Panc1 (cell line): Measurements from ENCODE around the gene RASSF5. TPM values are rescaled to one million over a fixed set of nuclear protein-coding genes. Genes with fewer than 3 reads are reported as not detected.

Experiments
- ATAC-seq: fragments of 200-7000 bp; cut with Tn5 transposase; 2 replicates; pipeline ENCODE4 v1.9.1; 2020; ENCODE audit warnings: mild to moderate bottlenecking, moderate library complexity
- BruUV-seq: library from RNA; stranded (reverse); fragments of 400-500 nt; replicated peaks from 2 replicates; lab custom pipeline; 2021; lab: Mats Ljungman, UMichigan
- CTCF ChIA-PET: fragments of 300-600 bp; sonication (Branson Sonifier 250); formaldehyde crosslinking; loops from one replicate; lab custom pipeline; 2022; ENCODE audit warnings: antibody characterized with exemption; lab: Charles Lee
- POLR2A ChIA-PET: fragments of 300-600 bp; sonication (Branson Sonifier 250); formaldehyde crosslinking; loops from one replicate; lab custom pipeline; 2022; ENCODE audit warnings: antibody characterized with exemption; lab: Charles Lee
- DNase-seq: peaks from one replicate; pipeline ENCODE4 v3.0.0-alpha.2; 2010; ENCODE audit warnings: low read depth, low spot score
- H3K27ac ChIP-seq: 2 replicates; pipeline ENCODE4 v1.5.1; 2011; ENCODE audit warnings: mild to moderate bottlenecking, low read length, inconsistent platforms
- H3K27me3 ChIP-seq: fragments of 200-500 bp; sonication (Bioruptor generic); 2 replicates; pipeline ENCODE4 v1.6.0; 2014; ENCODE audit warnings: low read length, inconsistent platforms; ENCODE audit not compliant: control insufficient read depth, insufficient read depth
- H3K36me3 ChIP-seq: fragments of 200-500 bp; sonication (Bioruptor generic); 2 replicates; pipeline ENCODE4 v1.5.1; 2014; ENCODE audit warnings: inconsistent platforms, mild to moderate bottlenecking, low read length, moderate library complexity; ENCODE audit not compliant: control insufficient read depth, insufficient read depth
- H3K4me1 ChIP-seq: 2 replicates; pipeline ENCODE4 v1.5.1; 2011; ENCODE audit warnings: inconsistent platforms, mild to moderate bottlenecking, low read length, moderate library complexity; ENCODE audit not compliant: control insufficient read depth, insufficient read depth
- H3K4me3 ChIP-seq, 2 experiments: 2 replicates each; pipeline ENCODE4 v1.5.1; 2011 to 2012; ENCODE audit warnings: low read depth in 2 of 2, low read length in 2 of 2, mild to moderate bottlenecking in 2 of 2, inconsistent platforms in 1 of 2, moderate library complexity in 1 of 2
- H3K9me3 ChIP-seq: fragments of 200-500 bp; sonication (Bioruptor generic); 2 replicates; pipeline ENCODE4 v1.5.1; 2014; ENCODE audit warnings: low read depth, mild to moderate bottlenecking, inconsistent platforms, low read length, moderate library complexity; ENCODE audit not compliant: control insufficient read depth, insufficient read depth
- POLR2AphosphoS5 ChIP-seq: IDR thresholded peaks from 2 replicates; pipeline ENCODE4 v1.6.1; 2012; ENCODE audit warnings: mild to moderate bottlenecking, low read depth, low read length, moderate library complexity
- SIN3A ChIP-seq: IDR thresholded peaks from 2 replicates; pipeline ENCODE4 v1.6.1; 2012; ENCODE audit warnings: low read depth, mild to moderate bottlenecking, low read length, moderate library complexity, borderline replicate concordance; ENCODE audit not compliant: insufficient read depth
- TCF7L2 ChIP-seq: IDR thresholded peaks from 2 replicates; pipeline ENCODE4 v1.6.1; 2011; ENCODE audit warnings: mild to moderate bottlenecking, low read depth, low read length, inconsistent platforms
- in situ Hi-C: cut with HindIII; loops from 2 replicates; pipeline ENCODE4 v1.10.0; 2016; ENCODE audit warnings: low sequenced_read_pairs, low pct_unique_long_range_greater_than_20kb
- intact Hi-C: fragments of 100-400 bp; cut with micrococcal nuclease; formaldehyde crosslinking; loops from one replicate; pipeline ENCODE4 v1.10.0; 2022; ENCODE audit not compliant: unreplicated experiment
- total RNA-seq: library from RNA; stranded (reverse); gene quantifications from one replicate; pipeline ENCODE4 v1.2.1, GENCODE V29; 2021; ENCODE audit not compliant: unreplicated experiment
- TF ChIP-seq, protein P1 (sequence below), 2 experiments: IDR thresholded peaks; 2 replicates each; pipeline ENCODE4 v1.6.1; 2011 to 2012; ENCODE audit warnings: low read depth in 2 of 2, control low read depth in 1 of 2, low read length in 1 of 2, mild to moderate bottlenecking in 1 of 2, moderate library complexity in 1 of 2; ENCODE audit not compliant: insufficient read depth in 1 of 2
- TF ChIP-seq, protein P2 (sequence below): fragments of 450-650 bp; IDR thresholded peaks from 2 replicates; pipeline ENCODE4 v1.5.1; 2017; ENCODE audit warnings: mild to moderate bottlenecking

RASSF5 gene
- total RNA-seq, 1 experiment from 2014 or later = 1.6 TPM

DNA sequence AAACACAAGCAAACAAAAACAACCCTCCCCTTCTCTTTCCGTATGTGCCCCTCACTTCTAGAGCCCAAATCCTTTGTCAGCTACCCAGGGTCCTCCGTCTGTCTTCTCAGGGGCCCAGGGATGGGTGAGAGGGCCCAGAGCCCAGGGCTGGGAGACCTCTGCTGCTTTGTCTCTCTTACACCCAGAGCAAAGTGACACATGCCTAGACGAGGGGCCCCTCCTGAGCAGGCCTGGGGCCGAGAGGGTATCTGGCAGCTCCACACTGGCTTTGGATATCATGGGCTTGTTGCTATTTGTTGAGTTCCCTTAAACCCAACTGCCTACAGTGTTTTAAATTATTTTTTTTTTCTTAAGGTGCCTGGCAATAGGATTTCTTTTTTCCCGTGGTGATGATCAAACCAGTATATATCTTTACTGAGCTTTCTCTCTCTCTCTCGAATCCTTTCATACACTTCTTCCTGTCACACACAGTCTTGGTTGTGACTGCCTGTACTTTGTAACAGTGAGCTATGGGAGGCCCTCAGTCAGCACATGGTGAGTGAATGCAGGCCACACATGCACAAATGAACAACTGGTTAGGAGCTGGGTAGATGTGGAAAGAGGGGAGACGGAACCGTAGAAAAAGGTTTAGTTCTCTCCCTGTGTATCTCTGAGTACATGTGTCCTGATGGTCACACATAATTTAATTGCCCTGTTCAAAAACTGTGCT is 14.5 kb downstream of the RASSF5 start:
- POLR2A ChIA-PET = no interaction called here
- no peak for DNase-seq

DNA sequence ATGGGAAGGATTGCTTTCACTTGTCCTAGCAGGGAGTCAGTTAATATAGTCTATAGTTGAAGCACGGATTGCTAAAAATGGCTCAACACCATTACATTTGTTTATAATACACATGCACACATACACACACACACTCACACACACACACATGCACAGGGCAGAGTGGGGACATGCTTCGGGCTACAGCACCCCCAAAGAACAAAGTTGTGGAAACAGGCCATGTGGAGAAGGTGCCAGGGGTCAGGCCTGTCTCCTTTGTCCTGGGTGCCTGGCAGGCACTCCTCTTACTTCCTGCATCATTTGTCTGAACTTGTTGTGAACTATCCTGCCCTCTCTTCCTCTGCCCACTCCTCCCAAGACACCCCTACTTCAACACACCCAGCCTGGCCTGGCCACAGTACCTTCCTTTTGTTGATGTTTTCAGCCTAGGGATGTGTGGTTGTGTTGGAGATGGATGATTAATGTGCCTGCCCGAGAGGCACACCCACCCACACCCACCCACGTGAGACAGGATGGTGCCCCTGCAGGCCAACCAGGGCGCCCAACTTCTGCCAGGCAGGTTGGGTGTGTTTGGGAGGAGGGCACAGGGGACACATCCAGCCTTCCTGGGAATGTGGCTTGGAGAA is 17.5 kb downstream of the RASSF5 start:
- intact Hi-C loops = no loop called here
- TF ChIP-seq, protein P1, sequence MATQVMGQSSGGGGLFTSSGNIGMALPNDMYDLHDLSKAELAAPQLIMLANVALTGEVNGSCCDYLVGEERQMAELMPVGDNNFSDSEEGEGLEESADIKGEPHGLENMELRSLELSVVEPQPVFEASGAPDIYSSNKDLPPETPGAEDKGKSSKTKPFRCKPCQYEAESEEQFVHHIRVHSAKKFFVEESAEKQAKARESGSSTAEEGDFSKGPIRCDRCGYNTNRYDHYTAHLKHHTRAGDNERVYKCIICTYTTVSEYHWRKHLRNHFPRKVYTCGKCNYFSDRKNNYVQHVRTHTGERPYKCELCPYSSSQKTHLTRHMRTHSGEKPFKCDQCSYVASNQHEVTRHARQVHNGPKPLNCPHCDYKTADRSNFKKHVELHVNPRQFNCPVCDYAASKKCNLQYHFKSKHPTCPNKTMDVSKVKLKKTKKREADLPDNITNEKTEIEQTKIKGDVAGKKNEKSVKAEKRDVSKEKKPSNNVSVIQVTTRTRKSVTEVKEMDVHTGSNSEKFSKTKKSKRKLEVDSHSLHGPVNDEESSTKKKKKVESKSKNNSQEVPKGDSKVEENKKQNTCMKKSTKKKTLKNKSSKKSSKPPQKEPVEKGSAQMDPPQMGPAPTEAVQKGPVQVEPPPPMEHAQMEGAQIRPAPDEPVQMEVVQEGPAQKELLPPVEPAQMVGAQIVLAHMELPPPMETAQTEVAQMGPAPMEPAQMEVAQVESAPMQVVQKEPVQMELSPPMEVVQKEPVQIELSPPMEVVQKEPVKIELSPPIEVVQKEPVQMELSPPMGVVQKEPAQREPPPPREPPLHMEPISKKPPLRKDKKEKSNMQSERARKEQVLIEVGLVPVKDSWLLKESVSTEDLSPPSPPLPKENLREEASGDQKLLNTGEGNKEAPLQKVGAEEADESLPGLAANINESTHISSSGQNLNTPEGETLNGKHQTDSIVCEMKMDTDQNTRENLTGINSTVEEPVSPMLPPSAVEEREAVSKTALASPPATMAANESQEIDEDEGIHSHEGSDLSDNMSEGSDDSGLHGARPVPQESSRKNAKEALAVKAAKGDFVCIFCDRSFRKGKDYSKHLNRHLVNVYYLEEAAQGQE (IDR thresholded peaks at IDR 0.05; ENCODE audit: insufficient read depth in 1 of 2, low read depth in 2 of 2, low read length in 1 of 2) = no peak
- TF ChIP-seq POLR2AphosphoS5 (no peak), SIN3A (no peak), TCF7L2 (no peak)
- TF ChIP-seq, protein P2, sequence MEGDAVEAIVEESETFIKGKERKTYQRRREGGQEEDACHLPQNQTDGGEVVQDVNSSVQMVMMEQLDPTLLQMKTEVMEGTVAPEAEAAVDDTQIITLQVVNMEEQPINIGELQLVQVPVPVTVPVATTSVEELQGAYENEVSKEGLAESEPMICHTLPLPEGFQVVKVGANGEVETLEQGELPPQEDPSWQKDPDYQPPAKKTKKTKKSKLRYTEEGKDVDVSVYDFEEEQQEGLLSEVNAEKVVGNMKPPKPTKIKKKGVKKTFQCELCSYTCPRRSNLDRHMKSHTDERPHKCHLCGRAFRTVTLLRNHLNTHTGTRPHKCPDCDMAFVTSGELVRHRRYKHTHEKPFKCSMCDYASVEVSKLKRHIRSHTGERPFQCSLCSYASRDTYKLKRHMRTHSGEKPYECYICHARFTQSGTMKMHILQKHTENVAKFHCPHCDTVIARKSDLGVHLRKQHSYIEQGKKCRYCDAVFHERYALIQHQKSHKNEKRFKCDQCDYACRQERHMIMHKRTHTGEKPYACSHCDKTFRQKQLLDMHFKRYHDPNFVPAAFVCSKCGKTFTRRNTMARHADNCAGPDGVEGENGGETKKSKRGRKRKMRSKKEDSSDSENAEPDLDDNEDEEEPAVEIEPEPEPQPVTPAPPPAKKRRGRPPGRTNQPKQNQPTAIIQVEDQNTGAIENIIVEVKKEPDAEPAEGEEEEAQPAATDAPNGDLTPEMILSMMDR = no peak
- ATAC-seq (no peak), DNase-seq (no peak)
- no peaks in the 10 kb centered on the region for H3K36me3 ChIP-seq
- no peaks in the 10 kb centered on the region for H3K27me3 ChIP-seq
- H3K4me1 ChIP-seq = no peaks in the 10 kb centered on the region
- no peaks in the 10 kb centered on the region for H3K9me3 ChIP-seq
- H3K27ac ChIP-seq = no peak overlapping the region
- no peak overlapping the region for H3K4me3 ChIP-seq
- ChIA-PET CTCF (no interaction called here), POLR2A (no interaction called here)
- no TSS peak for BruUV-seq
- in situ Hi-C loops = no loop called here

More for the DNA sequence above, 14.5 kb downstream of the RASSF5 start:
- Histone ChIP-seq H3K27me3 (no peaks in the 10 kb centered on the region), H3K4me1 (no peaks in the 10 kb centered on the region), H3K4me3 (no peak overlapping the region), H3K36me3 (no peaks in the 10 kb centered on the region), H3K27ac (no peak overlapping the region), H3K9me3 (no peaks in the 10 kb centered on the region)
- intact Hi-C loops = no loop called here
- TF ChIP-seq, protein P2 = no peak
- TF ChIP-seq, protein P1 (IDR thresholded peaks at IDR 0.05; ENCODE audit: insufficient read depth in 1 of 2, low read depth in 2 of 2, low read length in 1 of 2) = no peak
- TF ChIP-seq POLR2AphosphoS5 (no peak), SIN3A (no peak), TCF7L2 (no peak)
- CTCF ChIA-PET = interaction anchor here (0.8 to 1.3 kb wide), 2 partner anchors 15 to 32 kb away, joined by 4 read pairs; no protein-coding TSS in a partner anchor
- BruUV-seq = no TSS peak
- in situ Hi-C loops = no loop called here
- ATAC-seq = no peak
